CD4-positive, CD25-positive, alpha-beta regulatory T cell (primary cell): ENCODE measurements around the gene SHANK3. TPM values are rescaled to one million over a fixed set of nuclear protein-coding genes. Genes with fewer than 3 reads are reported as not detected.

Experiments
- ATAC-seq, 2 donors: fragments of 150-1000 bp; cut with Tn5 transposase; one replicate each; pipeline ENCODE4 v1.10.0; 2021; ENCODE audit warnings: low read depth in 2 of 2, moderate number of reproducible peaks in 2 of 2, moderate library complexity in 1 of 2
- DNase-seq, 3 donors: peaks; one replicate each; pipeline versions ENCODE4 v3.0.0 to v3.0.0-alpha.2; 2012 to 2022; ENCODE audit warnings: mixed read lengths in 1 of 3
- H3K27ac ChIP-seq: one replicate; pipeline ENCODE4 v1.7.0; 2013; ENCODE audit warnings: mild to moderate bottlenecking, low read length; ENCODE audit not compliant: insufficient read depth, poor library complexity, severe bottlenecking
- H3K27me3 ChIP-seq: one replicate; pipeline ENCODE4 v1.7.0; 2013; ENCODE audit warnings: low read length; ENCODE audit not compliant: control insufficient read depth, insufficient read depth
- H3K36me3 ChIP-seq: one replicate; pipeline ENCODE4 v1.7.0; 2013; ENCODE audit warnings: mild to moderate bottlenecking, low read length, moderate library complexity; ENCODE audit not compliant: control insufficient read depth, insufficient read depth
- H3K4me1 ChIP-seq: 2 replicates; pipeline ENCODE4 v1.7.0; 2013; ENCODE audit warnings: mild to moderate bottlenecking, low read length; ENCODE audit not compliant: insufficient read depth, control insufficient read depth, poor library complexity, severe bottlenecking
- H3K4me3 ChIP-seq: one replicate; pipeline ENCODE4 v1.7.0; 2013; ENCODE audit warnings: low read depth, mild to moderate bottlenecking, low read length, moderate library complexity
- H3K9me3 ChIP-seq, 2 experiments: 1 replicate in 1 of 2; 2 replicates in 1 of 2; pipeline ENCODE4 v1.7.0; 2013; ENCODE audit warnings: low read length in 2 of 2, mild to moderate bottlenecking in 1 of 2, moderate library complexity in 1 of 2; ENCODE audit not compliant: control insufficient read depth in 2 of 2
- H3K27ac Mint-ChIP-seq, 3 donors: one replicate each; pipeline ENCODE4 v1.8.0; 2020 to 2022; ENCODE audit warnings: mild to moderate bottlenecking in 3 of 3, mixed read lengths in 3 of 3, moderate library complexity in 2 of 3
- H3K27me3 Mint-ChIP-seq: one replicate; pipeline ENCODE4 v1.8.0; 2022; ENCODE audit warnings: mild to moderate bottlenecking, mixed read lengths
- H3K36me3 Mint-ChIP-seq: one replicate; pipeline ENCODE4 v1.8.0; 2020; ENCODE audit warnings: mixed read lengths
- H3K4me1 Mint-ChIP-seq, 4 donors: one replicate each; pipeline ENCODE4 v1.8.0; 2020 to 2022; ENCODE audit warnings: mixed read lengths in 4 of 4, mild to moderate bottlenecking in 1 of 4
- H3K4me3 Mint-ChIP-seq, 4 donors: one replicate each; pipeline ENCODE4 v1.8.0; 2020 to 2022; ENCODE audit warnings: mild to moderate bottlenecking in 4 of 4, mixed read lengths in 4 of 4, moderate library complexity in 3 of 4
- H3K9me3 Mint-ChIP-seq, 7 donors: one replicate each; pipeline ENCODE4 v1.8.0; 2020 to 2022; ENCODE audit warnings: mixed read lengths in 7 of 7, mild to moderate bottlenecking in 3 of 7, moderate library complexity in 2 of 7
- polyA plus RNA-seq, 4 donors: library from polyadenylated mRNA; unstranded; fragments of 300-500 nt; fragmentation: Illumina TruSeq; gene quantifications; one replicate each; pipeline ENCODE4 v1.2.3, GENCODE V29; 2021
- total RNA-seq: library from RNA; stranded (reverse); gene quantifications from one replicate; pipeline ENCODE4 v1.2.3, GENCODE V29; 2022

Gene SHANK3
- total and polyA plus RNA-seq, 5 donors from 2014 or later: 0.67 TPM; not detected in 4

GRCh38 chr22:50710221-50710620 is 37.6 kb downstream of the SHANK3 start:
- Histone ChIP-seq H3K36me3 (no peaks in the 10 kb centered on the region), H3K9me3 (no peaks in the 10 kb centered on the region), H3K27me3 (no peaks in the 10 kb centered on the region), H3K4me1 (no peaks in the 10 kb centered on the region), H3K4me3 (no peak overlapping the region), H3K27ac (no peak overlapping the region)
- peaks cover 0 to 3% (median 0%) of the 10 kb centered on the region in 7 donors for H3K9me3 Mint-ChIP-seq
- ATAC-seq (no peak), DNase-seq (no peak)
- H3K4me3 Mint-ChIP-seq: no peak overlapping the region
- H3K27me3 Mint-ChIP-seq: no peaks in the 10 kb centered on the region
- H3K27ac Mint-ChIP-seq: no peak overlapping the region
- H3K36me3 Mint-ChIP-seq: no peaks in the 10 kb centered on the region
- H3K4me1 Mint-ChIP-seq: no peaks in the 10 kb centered on the region

GRCh38 chr22:50710886-50711285 is 38.3 kb downstream of the SHANK3 start:
- DNase-seq: no peak
- Mint-ChIP-seq H3K27ac (no peak overlapping the region), H3K27me3 (no peaks in the 10 kb centered on the region), H3K36me3 (no peaks in the 10 kb centered on the region), H3K4me1 (no peaks in the 10 kb centered on the region), H3K9me3 (peaks cover 0 to 3% (median 0%) of the 10 kb centered on the region in 7 donors), H3K4me3 (no peak overlapping the region)
- Histone ChIP-seq H3K36me3 (no peaks in the 10 kb centered on the region), H3K27me3 (no peaks in the 10 kb centered on the region), H3K4me3 (no peak overlapping the region), H3K4me1 (no peaks in the 10 kb centered on the region), H3K27ac (no peak overlapping the region), H3K9me3 (no peaks in the 10 kb centered on the region)
- ATAC-seq: no peak

DNA sequence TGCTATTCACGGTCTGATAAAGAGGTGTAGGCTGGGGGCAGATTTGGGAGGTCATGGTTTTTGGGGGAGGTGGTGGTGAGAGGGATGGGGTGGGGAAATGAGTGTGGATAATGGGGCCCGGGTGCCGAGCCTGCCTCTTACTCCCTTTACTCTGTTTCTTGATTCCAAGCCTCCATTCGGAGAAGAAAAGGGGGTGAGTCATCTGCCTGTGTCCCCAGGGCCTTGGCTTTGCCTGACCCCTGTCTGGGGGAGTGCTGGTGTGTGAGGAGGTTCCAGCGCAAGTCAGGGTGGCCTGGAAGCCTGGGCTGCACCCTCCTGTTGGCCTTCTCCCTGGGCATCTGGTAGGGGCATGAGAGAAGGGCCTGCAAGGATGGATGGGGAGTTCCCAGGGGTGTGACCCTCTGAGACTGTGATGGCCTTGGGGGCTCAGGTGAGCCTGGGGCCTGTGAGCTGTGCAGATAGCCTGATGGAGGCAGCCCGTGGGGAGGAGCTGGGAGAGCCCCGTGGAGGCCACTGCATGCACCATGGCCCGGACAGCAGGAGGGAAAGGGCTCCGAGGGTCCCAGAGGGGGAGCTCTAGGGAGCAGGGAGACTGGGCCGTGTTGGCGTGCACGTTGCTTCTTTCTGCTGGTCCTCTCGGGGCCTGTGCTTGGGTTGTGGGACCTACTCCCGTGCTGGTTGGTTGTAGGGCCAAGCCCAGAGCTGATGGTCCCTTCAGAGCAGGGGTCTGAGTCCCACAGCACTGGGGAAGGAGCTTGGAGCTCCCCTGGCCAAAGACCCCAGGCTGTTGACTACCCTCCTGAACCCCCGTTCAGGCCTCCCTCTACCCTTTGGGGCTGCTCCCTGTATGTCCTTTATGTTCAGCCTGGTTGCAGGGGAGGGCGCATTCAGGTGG is 39.1 kb downstream of the SHANK3 start:
- no peaks in the 10 kb centered on the region for H3K4me1 ChIP-seq
- no peaks in the 10 kb centered on the region for H3K9me3 ChIP-seq
- Mint-ChIP-seq H3K27ac (no peak overlapping the region), H3K4me3 (no peak overlapping the region), H3K9me3 (peaks cover 0 to 3% (median 0%) of the 10 kb centered on the region in 7 donors), H3K36me3 (no peaks in the 10 kb centered on the region), H3K4me1 (no peaks in the 10 kb centered on the region), H3K27me3 (no peaks in the 10 kb centered on the region)
- no peak for ATAC-seq
- H3K27me3 ChIP-seq: no peaks in the 10 kb centered on the region
- no peaks in the 10 kb centered on the region for H3K36me3 ChIP-seq
- no peak for DNase-seq
- H3K27ac ChIP-seq: no peak overlapping the region
- H3K4me3 ChIP-seq: no peak overlapping the region

- H3K36me3 Mint-ChIP-seq: no peaks in the 10 kb centered on the region
- no peaks in the 10 kb centered on the region for H3K4me1 Mint-ChIP-seq
- no peak overlapping the region for H3K27ac Mint-ChIP-seq
- Histone ChIP-seq H3K27ac (no peak overlapping the region), H3K4me3 (no peak overlapping the region), H3K36me3 (no peaks in the 10 kb centered on the region), H3K4me1 (no peaks in the 10 kb centered on the region), H3K9me3 (no peaks in the 10 kb centered on the region), H3K27me3 (no peaks in the 10 kb centered on the region)
- no peaks in the 10 kb centered on the region for H3K27me3 Mint-ChIP-seq
- H3K9me3 Mint-ChIP-seq: peaks cover 0 to 3% (median 0%) of the 10 kb centered on the region in 7 donors
- ATAC-seq (no peak), DNase-seq (no peak)
- no peak overlapping the region for H3K4me3 Mint-ChIP-seq
Observed at GRCh38 chr22:50712341-50713007, 39.9 kb downstream of the SHANK3 start.

- Mint-ChIP-seq H3K4me3 (no peak overlapping the region), H3K4me1 (no peaks in the 10 kb centered on the region), H3K36me3 (no peaks in the 10 kb centered on the region), H3K27me3 (no peaks in the 10 kb centered on the region), H3K27ac (no peak overlapping the region), H3K9me3 (peaks cover 0 to 3% (median 0%) of the 10 kb centered on the region in 7 donors)
- no peak overlapping the region for H3K27ac ChIP-seq
- H3K36me3 ChIP-seq: no peaks in the 10 kb centered on the region
- H3K27me3 ChIP-seq: no peaks in the 10 kb centered on the region
- no peak overlapping the region for H3K4me3 ChIP-seq
- ATAC-seq: no peak
- no peaks in the 10 kb centered on the region for H3K4me1 ChIP-seq
- H3K9me3 ChIP-seq: no peaks in the 10 kb centered on the region
- no peak for DNase-seq
Observed at GRCh38 chr22:50713008-50713385, 40.4 kb downstream of the SHANK3 start.

- no peak overlapping the region for H3K27ac ChIP-seq
- no peaks in the 10 kb centered on the region for H3K4me1 ChIP-seq
- DNase-seq (no peak), ATAC-seq (no peak)
- no peak overlapping the region for H3K4me3 Mint-ChIP-seq
- peaks cover 0 to 3% (median 0%) of the 10 kb centered on the region in 7 donors for H3K9me3 Mint-ChIP-seq
- no peak overlapping the region for H3K27ac Mint-ChIP-seq
- no peaks in the 10 kb centered on the region for H3K27me3 Mint-ChIP-seq
- no peaks in the 10 kb centered on the region for H3K4me1 Mint-ChIP-seq
- no peak overlapping the region for H3K4me3 ChIP-seq
- no peaks in the 10 kb centered on the region for H3K36me3 ChIP-seq
- no peaks in the 10 kb centered on the region for H3K27me3 ChIP-seq
- no peaks in the 10 kb centered on the region for H3K36me3 Mint-ChIP-seq
- no peaks in the 10 kb centered on the region for H3K9me3 ChIP-seq
Observed at GRCh38 chr22:50713571-50714056, 41.0 kb downstream of the SHANK3 start.

GRCh38 chr22:50714150-50714549 is 41.5 kb downstream of the SHANK3 start:
- Mint-ChIP-seq H3K4me3 (no peak overlapping the region), H3K4me1 (no peaks in the 10 kb centered on the region), H3K9me3 (peaks cover 0 to 3% (median 0%) of the 10 kb centered on the region in 7 donors), H3K36me3 (no peaks in the 10 kb centered on the region), H3K27me3 (no peaks in the 10 kb centered on the region), H3K27ac (no peak overlapping the region)
- H3K27me3 ChIP-seq: no peaks in the 10 kb centered on the region
- H3K4me1 ChIP-seq: no peaks in the 10 kb centered on the region
- H3K4me3 ChIP-seq: no peak overlapping the region
- ATAC-seq: no peak
- no peak overlapping the region for H3K27ac ChIP-seq
- DNase-seq: no peak
- H3K36me3 ChIP-seq: no peaks in the 10 kb centered on the region
- H3K9me3 ChIP-seq: no peaks in the 10 kb centered on the region
